ENCODE results near the gene PCMTD2. TPM values are rescaled to one million over a fixed set of nuclear protein-coding genes. Genes with fewer than 3 reads are reported as not detected.

PCMTD2 gene
- total and polyA plus RNA-seq, 2 experiments from 2014 or later, result 33.8 to 76.1 TPM

GRCh38 chr20:64219202-64219601 is 36.3 kb upstream of the PCMTD2 start:
- Histone ChIP-seq H3K36me3 (ENCODE audit: insufficient read depth) (no peaks in the 10 kb centered on the region), H3K4me2 (no peak overlapping the region), H2AFZ (no peak overlapping the region), H3K79me2 (replicated peaks; ENCODE audit: insufficient read depth) (no peaks in the 10 kb centered on the region), H4K20me1 (replicated peaks; ENCODE audit: insufficient read depth) (no peaks in the 10 kb centered on the region), H3K9me2 (ENCODE audit: insufficient read depth) (no peaks in the 10 kb centered on the region), H3K4me1 (ENCODE audit: insufficient read depth) (peaks cover 7% of the 10 kb centered on the region), H3K27ac (ENCODE audit: low read depth) (no peak overlapping the region), H3K27me3 (ENCODE audit: insufficient read depth) (no peaks in the 10 kb centered on the region), H3K4me3 (no peak overlapping the region), H3F3A (replicated peaks; ENCODE audit: low read depth) (no peaks in the 10 kb centered on the region)
- TF ChIP-seq CREB1 (CRISPR knock-in tag; IDR thresholded peaks at IDR 0.05; ENCODE audit: low read depth) (no peak), ZNF331 (CRISPR knock-in tag; IDR thresholded peaks at IDR 0.05; ENCODE audit: low read depth) (no peak), POLR2AphosphoS5 (IDR thresholded peaks at IDR 0.05; ENCODE audit: low read depth) (no peak), STAT1 (IDR thresholded peaks at IDR 0.05; ENCODE audit: unreplicated experiment) (no peak), NANOG (IDR thresholded peaks at IDR 0.05; ENCODE audit: borderline replicate concordance) (no peak), ZNF462 (CRISPR knock-in tag; IDR thresholded peaks at IDR 0.05) (no peak), JUNB (IDR thresholded peaks at IDR 0.05; ENCODE audit: unreplicated experiment) (no peak), ZNF114 (CRISPR knock-in tag; IDR thresholded peaks at IDR 0.05) (no peak), CTCF (conservative IDR thresholded peaks at IDR 0.05; ENCODE audit: low read depth in 2 of 2) (no peak), REST (IDR thresholded peaks at IDR 0.05; ENCODE audit: unreplicated experiment) (no peak), ETS1 (IDR thresholded peaks at IDR 0.05) (no peak), EZH2 (IDR thresholded peaks at IDR 0.05; ENCODE audit: low read depth, unreplicated experiment) (no peak)
- H3K27ac Mint-ChIP-seq, result no peak overlapping the region
- H3K4me3 Mint-ChIP-seq, result no peak overlapping the region
- peaks cover 3% of the 10 kb centered on the region for H3K27me3 Mint-ChIP-seq (ENCODE audit: insufficient read depth, low read depth, poor library complexity)
- H3K4me1 Mint-ChIP-seq, result peaks cover 21% of the 10 kb centered on the region
- no peaks in the 10 kb centered on the region for H3K36me3 Mint-ChIP-seq (ENCODE audit: low read depth)
- DNase-seq (ENCODE audit: low spot score) (no peak), ATAC-seq (no peak)
- no peaks in the 10 kb centered on the region for H3K9me3 Mint-ChIP-seq
